Activated CD4-positive, alpha-beta T cell treated with anti-CD3 and anti-CD28 coated beads, Interleukin-2, amount 50 U/mL, for 4 hours (primary cell): ENCODE results near the gene ALK.

Source experiments
- DNase-seq, 2 experiments: peaks; one replicate each; pipeline ENCODE4 v3.0.0-alpha.2; 2020

Gene ALK

GRCh38 chr2:29900971-29901633 is 20.3 kb downstream of the ALK start:
- no peak for DNase-seq

GRCh38 chr2:29898999-29899398 is 22.4 kb downstream of the ALK start:
- DNase-seq = no peak

DNA sequence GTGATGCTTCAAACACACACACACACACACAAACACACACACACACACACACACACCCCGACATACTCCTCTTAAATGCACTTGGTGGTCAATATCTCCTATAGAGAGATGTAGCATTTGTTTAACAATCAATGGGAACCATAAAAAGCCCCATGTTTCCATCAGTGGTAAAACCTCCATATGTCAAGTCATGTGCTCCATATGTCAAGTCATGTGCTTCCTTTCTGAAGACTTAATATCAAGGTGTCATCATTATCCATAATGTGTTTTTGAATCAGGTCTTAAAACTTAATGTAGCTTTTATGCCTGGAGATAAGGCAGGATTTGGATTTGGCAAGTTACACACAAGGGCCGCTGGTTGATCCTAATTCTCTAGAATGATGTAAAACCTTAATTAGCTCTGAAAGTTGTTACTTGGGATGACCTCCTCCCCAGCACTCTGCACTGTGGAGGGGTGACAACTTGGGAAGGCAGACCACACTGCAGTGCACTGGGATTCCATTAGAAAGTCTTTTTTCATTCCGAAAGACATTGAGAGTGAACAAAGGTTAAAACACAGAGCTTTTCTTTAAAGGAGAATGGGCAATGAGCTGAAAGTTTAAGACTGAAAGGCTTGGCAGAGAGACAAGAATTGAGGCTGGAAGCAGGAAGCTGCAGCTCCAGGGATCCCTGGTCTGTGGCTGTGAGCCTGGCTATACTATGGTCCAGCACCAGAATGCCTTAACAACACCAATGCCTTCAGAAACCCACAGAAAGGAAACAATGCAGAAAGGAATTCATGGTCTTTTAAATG is 26.4 kb downstream of the ALK start:
- no peak for DNase-seq

- DNase-seq = no peak
These were observed 28.7 kb downstream of the ALK start for GRCh38 chr2:29892585-29893259.

DNA sequence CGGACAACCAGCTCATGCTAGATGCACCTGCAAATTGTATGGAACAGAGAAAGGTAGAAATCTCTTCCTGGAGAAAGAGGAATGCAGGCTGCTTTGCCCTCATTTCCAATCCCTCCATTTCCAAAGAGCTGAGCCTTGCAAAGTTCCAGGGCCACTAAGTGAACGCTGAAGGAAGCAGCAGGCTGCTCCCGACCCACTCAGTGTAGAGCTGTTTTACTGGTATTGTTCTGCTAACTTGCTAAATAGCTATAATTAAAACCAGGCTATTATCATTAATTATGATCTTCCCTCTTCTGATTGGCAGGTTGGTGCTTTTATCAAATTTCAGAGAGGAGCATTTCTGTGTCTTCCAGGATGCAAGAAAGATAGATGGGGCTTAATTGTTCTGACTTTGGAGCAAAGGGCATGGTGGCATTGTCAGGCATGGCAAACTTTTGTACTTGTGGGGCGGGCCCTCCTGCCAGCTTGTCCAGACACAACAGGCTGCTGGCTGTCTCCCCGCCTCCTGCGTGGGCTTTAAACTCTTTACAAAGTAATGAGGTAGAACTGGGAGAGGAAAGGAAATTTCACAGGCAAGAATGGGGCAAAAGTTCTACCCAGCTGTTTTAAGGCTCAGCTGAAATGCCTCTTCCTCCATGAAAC is 40.2 kb downstream of the ALK start:
- DNase-seq = no peak

DNA sequence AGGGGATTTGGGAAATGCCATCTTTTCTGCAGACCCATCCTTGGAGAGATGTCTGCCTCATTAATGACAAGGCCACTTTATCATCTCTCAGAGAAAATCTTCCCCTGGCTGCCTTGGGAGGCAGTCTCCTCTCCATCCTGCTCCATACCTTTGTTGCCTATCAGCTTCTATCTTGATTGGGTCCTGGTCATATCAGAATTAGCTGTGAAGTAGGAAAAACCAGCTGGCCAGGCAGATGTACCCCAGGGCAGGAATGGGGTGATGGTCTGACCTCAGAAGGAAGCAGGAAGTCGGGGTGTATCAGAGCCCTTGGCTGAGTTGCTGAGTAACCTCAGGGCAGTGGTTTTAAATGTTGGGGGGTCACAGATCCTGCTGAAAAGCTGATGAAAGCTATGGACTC is 41.3 kb downstream of the ALK start:
- DNase-seq = no peak

DNA sequence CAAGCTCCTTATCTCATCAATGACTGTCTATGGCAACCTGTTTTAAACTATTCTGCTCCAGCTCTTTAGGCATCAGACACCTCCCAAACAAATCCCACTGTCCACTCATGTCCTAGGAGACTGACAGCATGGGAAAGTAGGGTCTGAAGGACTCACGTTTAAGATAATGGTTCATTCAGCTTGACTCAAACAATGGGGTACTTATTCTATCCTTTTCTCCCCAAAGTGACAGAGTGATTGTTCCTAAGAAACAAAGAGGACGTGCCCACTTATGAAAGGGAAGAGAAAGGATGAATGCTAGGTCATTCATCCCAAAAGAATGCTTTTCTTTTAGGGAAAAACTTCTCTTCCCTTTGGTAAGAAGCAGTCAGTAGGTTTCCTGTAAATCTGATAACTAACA is 41.9 kb downstream of the ALK start:
- DNase-seq = no peak

- no peak for DNase-seq
These were observed 42.5 kb downstream of the ALK start for GRCh38 chr2:29878898-29879297.

- no peak for DNase-seq
These were observed 45.0 kb downstream of the ALK start for GRCh38 chr2:29876374-29876773.

GRCh38 chr2:29874745-29875144 is 46.6 kb downstream of the ALK start:
- DNase-seq = no peak

- no peak for DNase-seq
These were observed 48.5 kb downstream of the ALK start for GRCh38 chr2:29872870-29873269.

- no peak for DNase-seq
These were observed 49.8 kb downstream of the ALK start for GRCh38 chr2:29871541-29871940.

- DNase-seq = no peak
These were observed 55.9 kb downstream of the ALK start for GRCh38 chr2:29865512-29865911.

GRCh38 chr2:29864988-29865387 is 56.4 kb downstream of the ALK start:
- DNase-seq = no peak

DNA sequence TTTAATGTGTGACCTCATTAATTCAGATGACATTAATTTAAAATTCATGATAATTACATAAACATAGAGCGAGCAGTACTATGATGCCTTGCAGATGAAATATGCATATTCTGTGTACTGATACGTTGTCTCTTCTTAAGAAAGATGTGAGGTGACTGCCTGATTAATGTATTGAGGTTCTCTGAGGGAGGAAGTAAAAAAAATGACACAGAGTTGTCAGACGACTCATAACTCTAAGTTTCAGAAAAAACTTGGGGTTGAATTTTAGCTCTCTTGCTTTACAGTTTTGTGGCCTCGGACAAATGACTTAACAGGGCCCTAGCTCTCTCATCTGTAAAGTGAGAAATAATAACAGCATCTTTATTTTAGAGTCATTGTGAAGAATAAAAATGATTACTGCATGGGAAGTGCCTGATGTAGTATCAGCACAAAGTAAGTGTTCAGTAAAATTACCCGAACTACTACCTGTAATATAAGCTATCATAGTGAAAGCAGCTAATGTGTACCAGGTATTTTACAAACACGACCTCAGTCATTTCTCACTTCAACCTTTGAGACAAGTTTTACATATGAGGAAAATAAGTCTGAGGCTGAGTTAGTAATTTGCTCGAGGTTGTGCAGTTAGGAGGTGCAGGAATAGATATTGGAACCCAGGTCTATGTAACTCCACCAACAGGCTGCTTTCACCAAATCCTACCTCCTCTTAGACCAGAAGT is 65.3 kb downstream of the ALK start:
- DNase-seq = no peak

GRCh38 chr2:29850794-29851193 is 70.6 kb downstream of the ALK start:
- DNase-seq = no peak

- DNase-seq = no peak
These were observed 72.6 kb downstream of the ALK start for GRCh38 chr2:29848566-29849310.

DNA sequence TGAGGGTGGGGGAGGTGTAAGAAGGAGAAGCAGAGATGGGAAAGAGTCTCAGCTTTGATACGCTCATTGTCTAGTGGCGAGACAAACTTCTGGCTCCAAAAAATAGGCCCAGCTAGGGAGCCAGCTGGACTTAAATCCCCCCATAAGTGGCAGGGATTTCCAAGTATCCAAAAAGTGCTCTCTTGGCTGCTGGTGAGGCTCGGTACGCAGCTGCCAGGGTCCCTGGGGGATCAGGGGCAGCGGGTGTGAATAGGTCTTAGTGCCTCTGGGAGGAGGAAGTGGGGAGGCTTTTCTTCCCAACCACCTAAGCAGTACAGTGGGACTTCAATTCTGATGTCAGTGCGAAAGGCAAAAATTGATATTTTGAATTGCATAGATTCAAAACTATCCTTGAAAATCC is 73.5 kb downstream of the ALK start:
- DNase-seq = no peak

DNA sequence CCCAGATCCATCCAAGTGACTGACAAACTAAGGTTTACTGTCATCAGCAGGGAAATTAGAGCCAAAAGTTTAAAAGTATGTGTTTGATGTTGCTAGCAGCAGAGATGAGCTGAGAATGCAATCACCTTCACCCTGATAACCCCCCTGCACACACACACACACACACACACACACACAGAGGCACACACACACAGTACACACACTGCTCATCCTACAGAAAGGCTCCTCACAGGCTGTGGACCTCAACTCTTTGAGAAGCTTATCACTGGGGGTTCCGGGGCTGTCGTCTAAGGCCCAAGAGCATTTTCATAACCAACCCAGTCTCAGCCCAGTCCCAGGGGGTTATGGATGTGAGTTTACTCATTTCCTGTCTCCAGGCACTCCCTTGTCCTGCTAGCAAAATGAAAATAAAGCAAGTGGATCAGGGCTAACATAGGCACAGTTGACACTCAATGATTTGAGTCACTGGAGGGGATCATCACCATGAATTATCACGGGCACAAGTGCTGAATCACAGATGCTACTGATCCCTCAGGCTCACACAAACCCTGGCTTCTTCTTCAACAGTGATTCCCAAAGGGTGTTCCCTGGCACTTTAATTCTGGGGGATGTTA is 76.6 kb downstream of the ALK start:
- DNase-seq = no peak

DNA sequence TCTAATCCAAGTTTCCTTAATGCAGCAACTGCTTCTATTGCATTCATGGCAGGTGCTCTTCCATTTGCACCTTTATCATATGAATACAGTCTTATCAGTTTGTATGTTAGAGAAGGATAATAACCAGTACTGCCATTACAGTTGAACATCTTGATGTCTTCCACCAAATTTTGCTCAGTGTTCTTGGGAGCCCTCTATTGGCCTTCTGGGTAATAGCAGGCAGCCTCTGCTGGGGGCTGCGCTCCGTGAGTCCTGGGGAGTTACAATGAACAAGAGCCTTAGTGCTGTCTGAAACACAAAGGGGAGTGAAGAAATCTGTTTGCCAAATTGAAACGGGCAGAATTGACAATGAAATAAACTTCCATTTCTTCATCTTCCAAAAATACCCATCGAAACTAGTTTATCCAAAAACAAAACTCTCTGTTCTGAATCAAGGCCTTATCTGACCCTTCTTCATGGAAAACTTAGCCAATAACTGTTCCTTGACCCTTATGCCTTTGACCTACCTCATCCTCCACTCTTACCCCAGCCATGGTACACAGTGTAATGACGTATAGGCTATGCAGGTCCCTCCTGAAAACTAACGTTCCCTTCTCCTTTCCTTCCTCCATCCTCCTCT is 79.9 kb downstream of the ALK start:
- no peak for DNase-seq

- no peak for DNase-seq
These were observed 82.1 kb downstream of the ALK start for GRCh38 chr2:29839306-29839705.
